PFSK-1 (cell line): ENCODE results near the gene VILL.

Experiments
- FOXP2 ChIP-seq: optimal IDR thresholded peaks from 2 replicates; pipeline ENCODE3; 2011; ENCODE audit warnings: borderline replicate concordance, control low read depth, inconsistent platforms; ENCODE audit not compliant: insufficient read depth; ENCODE audit errors: extremely low read length, extremely low read depth
- POLR2AphosphoS5 ChIP-seq: IDR thresholded peaks from 2 replicates; pipeline ENCODE4 v1.6.1; 2012; ENCODE audit warnings: low read depth, mild to moderate bottlenecking, control low read depth, low read length, moderate library complexity
- SIN3A ChIP-seq: IDR thresholded peaks from 2 replicates; pipeline ENCODE4 v1.6.1; 2012; ENCODE audit warnings: mild to moderate bottlenecking, low read length, moderate library complexity, borderline replicate concordance; ENCODE audit not compliant: insufficient read depth
- TAF1 ChIP-seq: IDR thresholded peaks from 2 replicates; pipeline ENCODE4 v1.6.1; 2012; ENCODE audit warnings: low read length, control low read depth, borderline replicate concordance; ENCODE audit not compliant: insufficient read depth
- TF ChIP-seq, protein P1 (sequence below), 2 experiments: IDR thresholded peaks; 2 replicates each; pipeline versions ENCODE4 v1.6.1 to v1.8.0; 2011 to 2012; ENCODE audit warnings: low read depth in 2 of 2, low read length in 2 of 2, control low read depth in 1 of 2, inconsistent platforms in 1 of 2, mild to moderate bottlenecking in 1 of 2, moderate library complexity in 1 of 2; ENCODE audit not compliant: insufficient read depth in 1 of 2

DNA sequence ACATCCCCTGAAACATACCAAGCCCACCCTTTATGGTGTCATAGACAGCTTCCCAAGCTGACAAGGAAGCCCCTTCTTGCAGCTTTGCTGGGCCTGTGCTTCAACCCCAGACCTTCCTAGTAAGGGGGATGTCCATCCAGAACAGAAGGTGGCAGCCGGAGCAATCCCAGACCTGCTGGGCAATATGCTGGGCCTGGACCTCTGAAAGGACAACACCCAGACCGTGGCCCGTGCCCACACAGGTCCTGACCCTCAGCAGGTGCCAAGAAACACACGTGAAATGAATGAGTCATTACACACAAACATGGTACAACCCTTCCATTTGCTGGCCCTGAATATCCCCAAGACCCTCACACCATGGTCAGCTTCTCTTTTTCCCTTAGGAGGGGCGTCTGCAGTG lies 19.8 kb upstream of the VILL start:
- TF ChIP-seq TAF1 (no peak), POLR2AphosphoS5 (no peak), FOXP2 (no peak), SIN3A (no peak)
- TF ChIP-seq, protein P1, sequence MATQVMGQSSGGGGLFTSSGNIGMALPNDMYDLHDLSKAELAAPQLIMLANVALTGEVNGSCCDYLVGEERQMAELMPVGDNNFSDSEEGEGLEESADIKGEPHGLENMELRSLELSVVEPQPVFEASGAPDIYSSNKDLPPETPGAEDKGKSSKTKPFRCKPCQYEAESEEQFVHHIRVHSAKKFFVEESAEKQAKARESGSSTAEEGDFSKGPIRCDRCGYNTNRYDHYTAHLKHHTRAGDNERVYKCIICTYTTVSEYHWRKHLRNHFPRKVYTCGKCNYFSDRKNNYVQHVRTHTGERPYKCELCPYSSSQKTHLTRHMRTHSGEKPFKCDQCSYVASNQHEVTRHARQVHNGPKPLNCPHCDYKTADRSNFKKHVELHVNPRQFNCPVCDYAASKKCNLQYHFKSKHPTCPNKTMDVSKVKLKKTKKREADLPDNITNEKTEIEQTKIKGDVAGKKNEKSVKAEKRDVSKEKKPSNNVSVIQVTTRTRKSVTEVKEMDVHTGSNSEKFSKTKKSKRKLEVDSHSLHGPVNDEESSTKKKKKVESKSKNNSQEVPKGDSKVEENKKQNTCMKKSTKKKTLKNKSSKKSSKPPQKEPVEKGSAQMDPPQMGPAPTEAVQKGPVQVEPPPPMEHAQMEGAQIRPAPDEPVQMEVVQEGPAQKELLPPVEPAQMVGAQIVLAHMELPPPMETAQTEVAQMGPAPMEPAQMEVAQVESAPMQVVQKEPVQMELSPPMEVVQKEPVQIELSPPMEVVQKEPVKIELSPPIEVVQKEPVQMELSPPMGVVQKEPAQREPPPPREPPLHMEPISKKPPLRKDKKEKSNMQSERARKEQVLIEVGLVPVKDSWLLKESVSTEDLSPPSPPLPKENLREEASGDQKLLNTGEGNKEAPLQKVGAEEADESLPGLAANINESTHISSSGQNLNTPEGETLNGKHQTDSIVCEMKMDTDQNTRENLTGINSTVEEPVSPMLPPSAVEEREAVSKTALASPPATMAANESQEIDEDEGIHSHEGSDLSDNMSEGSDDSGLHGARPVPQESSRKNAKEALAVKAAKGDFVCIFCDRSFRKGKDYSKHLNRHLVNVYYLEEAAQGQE (IDR thresholded peaks at IDR 0.05; ENCODE audit: insufficient read depth in 1 of 2, low read depth in 2 of 2, low read length in 2 of 2): no peak
